T1000 (cell line): ENCODE results near the gene TRIM23.
A peak's percentile ranks its signal among the peaks of the same experiment; 100 is the strongest.
"Not testable (repeated sequence)": the region's sequence is repeated elsewhere in the genome, so short reads cannot be mapped to it uniquely, and the experiment has no call there.

Experiments
- DNase-seq: peaks from one replicate; lab custom pipeline; 2025; ENCODE audit warnings: mixed read lengths; lab: John Stamatoyannopoulos, UW

TRIM23 gene

GRCh38 chr5:65624025-65624570 lies at the start of gene TRIM23:
Gene TRIM23, minus strand, starts transcription at chr5:65624333. Its CDS starts 59 bp downstream, at chr5:65624274.
- DNase-seq = peak; percentile 81

- DNase-seq = no peak
Measured at GRCh38 chr5:65672796-65673195, 48.7 kb upstream of the TRIM23 start.

GRCh38 chr5:65668696-65669095 lies 44.6 kb upstream of the TRIM23 start:
- no peak for DNase-seq

GRCh38 chr5:65663804-65664521 lies 39.8 kb upstream of the TRIM23 start:
- DNase-seq = no peak

GRCh38 chr5:65654713-65655112 lies 30.6 kb upstream of the TRIM23 start:
- DNase-seq = no peak

GRCh38 chr5:65651144-65651543 lies 27.0 kb upstream of the TRIM23 start:
- no peak for DNase-seq

GRCh38 chr5:65647941-65648340 lies 23.8 kb upstream of the TRIM23 start:
- no peak for DNase-seq

GRCh38 chr5:65646938-65647337 lies 22.8 kb upstream of the TRIM23 start:
- DNase-seq = no peak

GRCh38 chr5:65640240-65640639 lies 16.1 kb upstream of the TRIM23 start:
- no peak for DNase-seq

- DNase-seq = no peak
Measured at GRCh38 chr5:65630981-65631380, 6.8 kb upstream of the TRIM23 start.

- no peak for DNase-seq
Measured at GRCh38 chr5:65625743-65626142, 1.6 kb upstream of the TRIM23 start.

- peak; percentile 38 for DNase-seq
Measured at GRCh38 chr5:65624571-65625555, 730 bp upstream of the TRIM23 start, which contains the start of the genes SHLD3 and TRAPPC13. Gene SHLD3, plus strand, starts transcription at chr5:65625027. Its CDS starts 4,561 bp downstream, at chr5:65629588. Gene TRAPPC13, plus strand, starts transcription at chr5:65625027. Its CDS starts 34 bp downstream, at chr5:65625061.

GRCh38 chr5:65623482-65623881 lies 651 bp downstream of the TRIM23 start:
- no peak for DNase-seq

GRCh38 chr5:65621961-65622360 lies 2.2 kb downstream of the TRIM23 start:
- not testable (repeated sequence) for DNase-seq

- DNase-seq = no peak
Measured at GRCh38 chr5:65620021-65620420, 4.1 kb downstream of the TRIM23 start.

GRCh38 chr5:65612298-65612907 lies 11.7 kb downstream of the TRIM23 start:
- no peak for DNase-seq

- no peak for DNase-seq
Measured at GRCh38 chr5:65611524-65611923, 12.6 kb downstream of the TRIM23 start.

- not testable (repeated sequence) for DNase-seq
Measured at GRCh38 chr5:65601761-65602160, 22.4 kb downstream of the TRIM23 start.

GRCh38 chr5:65588694-65589093 lies 35.4 kb downstream of the TRIM23 start:
- DNase-seq = no peak

GRCh38 chr5:65577141-65577540 lies 47.0 kb downstream of the TRIM23 start:
- no peak for DNase-seq

- DNase-seq = no peak
Measured at GRCh38 chr5:65570598-65571226, 53.4 kb downstream of the TRIM23 start.
